HG03457 (cell line): ENCODE data around the gene TMEM54.

ENCODE experiments used
- ATAC-seq: cut with Tn5 transposase; IDR thresholded peaks from one replicate; pipeline ENCODE4 v1.9.1; 2021; ENCODE audit warnings: moderate number of reproducible peaks; ENCODE audit not compliant: unreplicated experiment

Gene TMEM54

GRCh38 chr1:32865639-32866405 is 35.4 kb downstream of the TMEM54 start:
- no peak for ATAC-seq

- ATAC-seq = no peak
Observed at GRCh38 chr1:32864375-32865019, 36.7 kb downstream of the TMEM54 start.

GRCh38 chr1:32863881-32864245 is 37.3 kb downstream of the TMEM54 start:
- ATAC-seq = no peak

GRCh38 chr1:32863218-32863880 is 37.8 kb downstream of the TMEM54 start:
- ATAC-seq = no peak

GRCh38 chr1:32861904-32862695 is 39.1 kb downstream of the TMEM54 start:
- no peak for ATAC-seq

GRCh38 chr1:32860566-32860965 is 40.6 kb downstream of the TMEM54 start:
- ATAC-seq = no peak

DNA sequence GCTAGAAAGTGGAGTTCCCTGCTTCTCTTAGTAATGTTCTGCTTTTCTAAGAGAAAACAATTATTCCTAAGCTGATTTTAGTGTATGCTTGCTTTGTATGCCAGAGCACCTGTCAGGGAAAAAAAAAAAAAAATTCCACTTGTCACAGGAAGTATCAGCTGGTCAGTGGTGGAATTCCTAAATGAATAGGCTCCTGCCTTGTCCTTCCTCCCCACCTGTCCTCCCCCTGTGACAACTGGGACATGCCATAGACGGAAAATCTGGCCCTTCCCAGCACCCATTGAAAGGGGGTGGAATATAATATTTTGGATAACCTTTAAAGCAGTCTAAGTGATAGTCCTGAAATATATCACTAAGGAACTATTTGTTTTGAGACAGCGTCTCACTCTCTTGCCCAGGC is 41.3 kb downstream of the TMEM54 start:
- no peak for ATAC-seq

- no peak for ATAC-seq
Observed at GRCh38 chr1:32858791-32859190, 42.4 kb downstream of the TMEM54 start.

GRCh38 chr1:32858136-32858535 is 43.1 kb downstream of the TMEM54 start:
- no peak for ATAC-seq

- no peak for ATAC-seq
Observed at GRCh38 chr1:32855861-32856617, 45.1 kb downstream of the TMEM54 start.

DNA sequence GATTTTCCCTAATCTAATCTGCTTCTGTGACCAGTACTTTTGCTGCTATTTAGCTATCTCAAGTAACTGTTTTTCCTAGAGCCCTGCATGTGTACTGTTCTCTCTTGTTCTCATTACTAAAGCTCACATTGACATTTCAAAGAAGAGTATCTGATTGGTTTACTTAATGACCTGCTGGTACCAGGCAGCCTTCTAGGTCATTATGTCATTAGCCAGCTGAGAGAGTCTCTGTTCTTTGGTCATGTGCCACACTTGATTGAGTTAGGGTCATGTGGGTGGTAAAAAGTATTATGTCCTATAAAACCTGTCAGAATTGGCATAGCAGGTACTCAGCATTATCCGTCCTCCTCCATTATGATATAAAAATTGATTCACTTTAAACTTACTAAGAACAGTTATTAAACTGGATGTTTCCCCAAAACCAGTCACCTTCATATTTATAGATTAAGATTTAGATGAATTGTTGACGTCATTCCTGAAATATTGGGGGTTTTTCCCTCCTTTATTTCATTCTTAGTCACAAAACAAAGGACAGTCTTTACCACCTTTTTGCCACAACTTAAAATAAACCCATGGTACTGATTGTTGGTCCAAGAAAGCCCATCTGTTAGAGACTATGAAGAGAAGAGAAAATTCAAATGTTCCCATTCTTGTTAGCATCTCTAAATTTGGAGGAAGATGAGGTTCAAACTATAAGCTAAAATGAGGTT is 52.7 kb downstream of the TMEM54 start:
- ATAC-seq = no peak
